ENCODE measurements around the gene SCAPER. TPM values are rescaled to one million over a fixed set of nuclear protein-coding genes. Genes with fewer than 3 reads are reported as not detected.
A peak's percentile ranks its signal among the peaks of the same experiment; 100 is the strongest.
"Not testable (repeated sequence)": the region's sequence is repeated elsewhere in the genome, so short reads cannot be mapped to it uniquely, and the experiment has no call there.

Gene SCAPER
- total RNA-seq, 1 donor from 2014 or later = 10.6 TPM

DNA sequence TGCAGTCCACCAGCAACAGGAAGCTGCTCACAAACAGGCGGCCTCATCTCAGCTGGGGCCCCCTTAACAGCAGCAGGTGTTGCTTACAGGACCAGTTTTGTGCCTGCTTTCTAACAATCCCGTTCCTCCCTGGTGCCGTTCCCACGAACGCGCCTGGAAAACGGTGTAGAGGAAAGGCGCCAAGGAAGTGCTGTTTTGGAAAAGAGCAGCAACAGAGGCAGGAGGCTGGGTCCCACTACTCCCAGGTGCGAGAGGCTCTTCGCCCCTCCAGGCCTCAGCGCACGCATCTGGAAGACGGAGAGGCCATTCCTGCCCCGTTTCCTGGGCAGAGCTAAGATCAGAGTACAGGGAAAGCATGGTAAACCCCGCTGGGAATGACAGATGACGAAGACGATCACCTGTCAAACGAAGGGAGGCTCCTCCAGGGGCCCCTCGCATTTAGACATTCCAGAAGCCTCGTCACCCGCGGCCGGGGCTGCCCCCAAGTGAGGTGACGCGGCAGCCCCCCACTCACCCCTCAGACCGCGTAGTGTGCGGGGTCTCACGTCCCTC lies 603 bp downstream of the SCAPER start:
- DNase-seq = peak; percentile 46

DNA sequence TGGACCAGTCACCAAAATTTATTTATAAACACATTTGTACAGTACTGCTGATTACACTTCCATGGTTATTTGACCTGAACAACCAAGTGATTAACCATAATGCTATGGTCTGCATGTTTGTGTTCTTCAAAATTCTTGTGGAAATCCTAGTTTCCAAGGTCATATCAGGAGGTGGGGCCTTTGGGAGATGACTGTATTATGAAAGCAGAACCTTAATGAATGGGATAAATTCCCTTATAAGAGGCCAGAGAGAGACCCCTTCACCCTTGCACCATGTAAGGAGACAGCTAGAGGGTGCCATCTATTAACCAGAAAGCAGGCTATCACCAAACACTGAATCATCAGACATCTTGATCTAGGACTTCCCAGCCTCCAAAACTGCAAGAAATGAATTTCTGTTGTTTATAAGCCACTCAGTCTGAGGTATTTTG lies 1.9 kb downstream of the SCAPER start:
- peak; percentile 54 for DNase-seq

DNA sequence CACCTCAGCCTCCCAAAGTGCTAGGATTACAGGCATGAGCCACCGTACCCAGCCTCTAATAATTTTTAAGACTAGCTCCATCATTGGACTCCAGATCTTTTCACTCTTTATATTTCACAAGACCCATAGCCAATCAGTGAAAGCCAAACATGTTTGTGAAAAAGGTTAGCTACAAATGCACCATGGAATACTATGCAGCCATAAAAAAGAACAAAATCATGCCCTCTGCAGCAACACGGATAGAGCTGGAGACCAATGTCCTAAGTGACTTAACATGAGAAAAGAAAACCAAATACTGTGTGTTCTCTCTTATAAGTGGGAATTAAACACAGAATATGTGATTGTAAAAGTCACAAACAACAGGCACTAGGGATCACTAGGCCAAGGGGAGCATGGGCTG lies 3.2 kb downstream of the SCAPER start:
- no peak for DNase-seq

DNA sequence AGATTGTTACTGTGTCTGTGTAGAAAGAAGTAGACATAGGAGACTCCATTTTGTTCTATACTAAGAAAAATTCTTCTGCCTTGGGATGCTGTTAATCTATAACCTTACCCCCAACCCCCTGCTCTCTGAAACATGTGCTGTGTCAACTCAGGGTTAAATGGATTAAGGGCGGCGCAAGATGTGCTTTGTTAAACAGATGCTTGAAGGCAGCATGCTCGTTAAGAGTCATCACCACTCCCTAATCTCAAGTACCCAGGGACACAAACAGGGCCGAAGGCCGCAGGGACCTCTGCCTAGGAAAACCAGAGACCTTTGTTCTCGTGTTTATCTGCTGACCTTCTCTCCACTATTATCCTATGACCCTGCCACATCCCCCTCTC lies 5.2 kb downstream of the SCAPER start:
- DNase-seq = not testable (repeated sequence)

DNA sequence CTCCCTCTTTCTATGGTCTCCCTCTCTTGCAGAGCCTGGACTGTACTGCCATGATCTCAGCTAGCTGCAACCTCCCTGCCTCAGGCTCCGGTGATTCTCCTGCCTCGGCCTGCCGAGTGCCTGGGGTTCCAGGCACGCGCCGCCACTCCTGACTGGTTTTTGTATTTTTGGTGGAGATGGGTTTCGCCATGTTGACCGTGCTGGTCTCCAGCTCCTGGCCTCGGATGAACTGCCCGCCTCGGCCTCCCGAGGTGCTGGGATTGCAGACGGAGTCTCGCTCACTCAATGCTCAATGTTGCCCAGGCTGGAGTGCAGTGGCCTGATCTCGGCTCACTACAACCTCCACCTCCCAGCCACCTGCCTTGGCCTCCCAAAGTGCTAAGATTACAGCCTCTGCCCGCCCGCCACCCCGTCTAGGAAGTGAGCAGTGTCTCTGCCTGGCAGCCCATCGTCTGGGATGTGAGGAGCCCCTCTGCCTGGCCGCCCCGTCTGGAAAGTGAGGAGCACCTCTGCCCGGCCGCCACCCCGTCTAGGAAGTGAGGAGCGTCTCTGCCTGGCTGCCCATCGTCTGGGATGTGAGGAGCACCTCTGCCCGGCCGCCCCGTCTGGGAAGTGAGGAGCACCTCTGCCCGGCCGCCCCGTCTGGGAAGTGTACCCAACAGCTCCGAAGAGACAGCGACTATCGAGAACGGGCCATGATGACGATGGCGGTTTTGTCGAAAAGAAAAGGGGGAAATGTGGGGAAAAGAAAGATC lies 5.8 kb downstream of the SCAPER start:
- not testable (repeated sequence) for DNase-seq

DNA sequence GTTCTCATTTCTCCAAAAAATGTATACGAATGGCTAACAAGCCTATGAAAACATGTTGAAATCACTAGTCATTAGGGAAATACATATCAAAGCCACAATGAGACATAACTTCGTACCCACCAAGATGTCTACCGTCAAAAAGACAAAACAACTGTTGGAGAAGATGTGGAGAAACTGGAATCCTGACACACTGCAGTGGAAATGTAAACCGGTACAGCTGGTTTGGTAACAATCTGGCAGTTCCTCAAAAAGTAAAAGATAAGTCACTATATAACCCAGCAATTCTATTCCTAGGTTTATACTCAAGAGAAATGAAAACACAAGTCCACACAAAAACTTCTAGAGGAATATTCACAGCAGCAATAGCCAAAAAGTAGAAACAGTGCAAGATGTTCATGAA lies 7.0 kb downstream of the SCAPER start:
- no peak for DNase-seq

DNA sequence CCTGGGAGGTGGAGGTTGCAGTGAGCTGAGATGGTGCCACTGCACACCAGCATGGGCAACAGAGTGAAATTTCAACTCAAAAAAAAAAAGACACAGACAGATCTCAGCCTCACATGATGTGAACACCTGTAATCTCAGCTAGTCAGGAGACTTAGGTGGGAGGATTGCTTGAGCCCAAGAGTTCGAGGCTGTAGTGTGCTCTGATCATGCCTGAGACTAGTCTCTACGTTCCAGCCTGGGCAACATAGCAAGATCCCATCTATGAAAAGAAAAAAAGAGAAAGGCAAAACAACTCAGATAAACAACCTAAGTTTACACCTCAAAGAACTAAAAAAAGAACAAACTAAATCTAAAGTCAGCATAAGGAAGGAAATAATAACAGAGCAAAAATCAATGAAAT lies 11.0 kb downstream of the SCAPER start:
- DNase-seq = no peak

DNA sequence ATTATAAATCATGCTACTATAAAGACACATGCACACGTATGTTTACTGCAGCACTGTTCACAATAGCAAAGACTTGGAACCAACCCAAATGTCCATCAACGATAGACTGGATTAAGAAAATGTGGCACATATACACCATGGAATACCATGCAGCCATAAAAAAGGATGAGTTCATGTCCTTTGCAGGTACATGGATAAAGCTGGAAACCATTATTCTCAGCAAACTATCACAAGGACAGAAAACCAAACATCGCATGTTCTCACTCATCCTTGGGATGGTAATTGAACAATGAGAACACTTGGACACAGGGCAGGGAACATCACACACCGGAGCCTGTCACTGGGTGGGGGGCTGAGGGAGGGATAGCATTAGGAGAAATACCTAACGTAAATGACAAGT lies 12.3 kb downstream of the SCAPER start:
- DNase-seq = not testable (repeated sequence)

DNA sequence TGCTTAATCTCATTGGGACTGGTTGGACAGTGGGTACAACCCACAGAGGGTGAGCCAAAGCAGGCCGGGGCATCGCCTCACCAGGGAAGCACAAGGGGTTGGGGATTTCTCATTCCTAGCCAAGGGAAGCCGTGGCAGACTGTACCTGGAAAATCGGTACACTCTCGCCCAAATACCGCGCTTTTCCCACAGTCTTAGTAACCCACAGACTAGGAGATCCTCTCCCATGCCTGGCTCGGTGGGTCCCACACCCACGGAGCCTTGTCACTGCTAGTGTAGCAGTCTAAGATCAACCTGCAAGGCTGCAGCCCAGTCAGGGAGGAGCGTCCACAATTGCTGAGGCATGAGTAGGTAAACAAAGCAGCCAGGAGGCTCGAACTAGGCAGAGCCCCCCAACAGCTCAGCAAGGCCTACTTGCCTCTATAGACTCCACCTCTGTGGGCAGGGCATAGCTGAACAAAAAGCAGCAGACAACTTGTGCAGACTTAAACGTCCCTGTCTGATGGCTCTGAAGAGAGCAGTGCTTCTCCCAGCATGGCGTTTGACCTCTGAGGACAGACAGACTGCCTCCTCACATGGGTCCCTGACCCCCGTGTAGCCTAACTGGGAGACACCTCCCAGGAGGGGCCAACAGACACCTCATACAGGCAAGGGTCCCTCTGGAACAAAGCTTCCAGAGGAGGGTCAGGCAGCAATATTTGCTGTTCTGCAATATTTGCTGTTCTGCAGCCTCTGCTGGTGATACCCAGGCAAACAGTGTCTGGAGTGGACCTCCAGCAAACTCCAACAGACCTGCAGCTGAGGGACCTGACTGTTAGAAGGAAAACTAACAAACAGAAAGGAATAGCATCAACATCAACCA lies 17.6 kb downstream of the SCAPER start:
- not testable (repeated sequence) for DNase-seq

DNA sequence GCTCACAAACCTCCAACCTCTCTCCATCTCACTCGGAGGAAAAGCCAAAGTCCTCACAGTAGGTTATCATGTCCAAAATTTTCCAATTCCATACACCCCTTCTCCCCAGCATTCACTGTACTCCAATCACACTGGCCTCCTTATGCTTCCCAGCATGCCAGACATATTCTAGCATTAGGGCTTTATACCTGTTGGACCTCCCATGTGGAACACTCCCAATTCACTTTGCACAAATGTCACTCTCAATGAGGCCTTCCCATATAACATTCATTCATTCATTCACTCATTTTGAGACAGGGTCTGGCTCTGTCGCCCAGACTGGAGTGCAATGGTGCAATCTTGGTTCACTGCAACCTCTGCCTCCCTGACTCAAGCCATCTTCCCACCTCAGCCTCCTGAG lies 19.9 kb downstream of the SCAPER start:
- DNase-seq = no peak

DNA sequence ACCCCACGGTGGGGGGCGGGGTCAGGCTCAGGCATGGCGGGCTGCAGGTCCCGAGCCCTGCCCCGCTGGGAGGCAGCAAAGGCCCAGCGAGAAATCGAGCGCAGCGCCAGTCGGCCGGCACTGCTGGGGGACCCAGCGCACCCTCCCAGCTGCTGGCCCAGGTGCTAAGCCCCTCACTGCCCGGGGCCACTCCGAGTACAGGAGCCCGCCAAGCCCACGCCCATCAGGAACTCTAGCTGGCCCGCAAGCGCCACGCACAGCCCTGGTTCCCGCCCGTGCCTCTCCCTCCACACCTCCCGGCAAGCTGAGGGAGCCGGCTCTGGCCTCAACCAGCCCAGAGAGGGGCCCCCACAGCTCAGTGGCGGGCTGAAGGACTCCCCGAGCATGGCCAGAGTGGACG lies 29.2 kb downstream of the SCAPER start:
- DNase-seq = no peak

DNA sequence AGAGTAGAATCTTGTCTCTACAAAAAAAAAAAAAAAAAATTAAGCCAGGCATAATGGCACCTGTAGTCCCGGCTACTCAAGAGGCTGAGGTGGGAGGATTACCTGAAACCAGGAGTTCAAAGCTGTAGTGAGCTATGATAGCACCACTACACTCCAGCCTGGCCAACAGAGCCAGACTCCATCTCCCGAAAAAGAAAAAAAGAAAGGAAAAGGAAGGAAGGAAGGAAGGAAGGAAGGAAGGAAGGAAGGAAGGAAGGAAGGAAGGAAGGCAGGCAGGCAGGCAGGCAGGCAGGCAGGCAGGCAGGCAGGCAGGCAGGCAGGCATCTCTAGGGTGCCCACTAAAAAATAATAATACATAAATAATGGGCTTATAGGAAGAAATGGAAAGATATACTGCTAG lies 32.1 kb downstream of the SCAPER start:
- DNase-seq = not testable (repeated sequence)

DNA sequence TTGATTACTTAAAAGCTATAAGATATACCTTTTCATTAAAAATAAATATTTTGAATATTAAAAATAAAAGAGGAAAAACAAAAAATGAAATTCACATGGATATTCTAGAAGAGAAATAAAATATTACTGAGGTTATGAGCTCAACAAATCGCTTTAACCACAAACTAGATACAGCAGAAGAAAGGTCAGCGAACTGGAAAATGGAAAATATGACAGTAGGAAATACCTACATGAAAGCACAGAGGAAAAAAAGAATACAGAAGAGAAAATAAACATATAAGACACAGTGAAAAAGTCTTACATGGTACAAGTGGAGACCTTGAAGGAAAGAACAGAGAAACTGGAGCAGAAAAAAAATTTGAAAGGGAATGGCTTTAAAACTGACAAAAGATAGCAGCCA lies 33.2 kb downstream of the SCAPER start:
- no peak for DNase-seq

DNA sequence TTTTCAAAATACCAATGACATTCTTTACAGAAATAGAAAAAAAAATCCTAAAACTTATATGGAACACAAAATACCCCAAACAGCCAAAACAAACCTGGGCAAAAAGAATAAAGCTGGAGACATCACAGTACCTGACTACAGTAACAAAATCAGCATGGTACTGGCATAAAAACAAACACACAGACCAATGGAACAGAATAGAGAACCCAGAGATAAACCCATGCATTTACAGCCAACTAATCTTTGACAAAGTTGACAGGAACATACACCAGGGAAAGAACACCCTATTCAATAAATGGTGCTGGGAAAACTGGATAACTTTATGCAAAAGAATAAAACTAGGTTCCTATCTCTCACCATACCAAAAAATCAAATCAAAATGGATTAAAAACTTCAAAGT lies 36.4 kb downstream of the SCAPER start:
- DNase-seq = no peak

DNA sequence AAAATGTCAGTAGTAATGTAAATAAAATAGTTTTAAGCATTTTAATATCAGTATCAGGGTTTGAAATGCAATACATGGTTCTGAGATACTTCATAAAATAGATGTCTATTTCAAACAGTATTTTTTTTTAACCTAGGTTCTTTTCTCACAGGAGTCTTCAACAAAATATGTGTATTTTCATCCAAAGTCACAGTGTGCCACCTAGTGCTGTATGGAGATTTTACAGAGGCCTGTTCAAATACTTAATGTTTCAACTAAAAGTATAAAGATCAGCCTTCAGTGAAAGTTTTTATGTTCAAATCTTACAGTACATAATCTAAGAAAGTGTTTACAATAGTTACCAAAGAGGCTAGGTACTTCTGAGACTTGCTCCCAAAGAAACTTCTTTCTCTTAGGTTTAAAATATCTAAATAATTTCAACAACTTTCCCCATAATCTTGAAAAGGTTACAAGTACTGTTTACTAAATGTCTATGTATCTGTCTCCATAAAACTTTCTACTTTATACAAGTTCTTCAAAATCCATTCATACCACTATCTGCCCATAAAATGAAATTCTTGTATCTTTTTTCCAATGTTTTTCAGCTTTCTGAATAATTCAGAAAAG lies 38.3 kb downstream of the SCAPER start:
- DNase-seq = peak; percentile 65

DNA sequence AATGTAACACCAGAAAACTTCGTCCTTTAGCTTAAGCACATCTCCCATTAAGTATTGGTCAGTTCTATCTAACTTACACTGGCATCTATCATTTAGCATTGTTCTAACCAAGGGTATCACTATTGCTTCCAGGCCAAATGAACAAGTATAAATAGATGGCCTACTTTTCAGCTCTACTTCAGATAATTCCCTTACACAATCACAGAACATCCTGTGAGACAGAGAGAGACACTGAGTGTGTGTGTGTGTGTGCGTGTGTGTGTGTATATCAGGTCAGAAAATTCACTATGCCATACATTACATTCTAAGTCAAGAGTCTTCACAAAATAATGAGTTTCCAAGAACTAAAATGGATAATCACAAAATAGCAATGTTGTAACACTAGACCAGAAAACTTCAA lies 39.1 kb downstream of the SCAPER start:
- DNase-seq = no peak

DNA sequence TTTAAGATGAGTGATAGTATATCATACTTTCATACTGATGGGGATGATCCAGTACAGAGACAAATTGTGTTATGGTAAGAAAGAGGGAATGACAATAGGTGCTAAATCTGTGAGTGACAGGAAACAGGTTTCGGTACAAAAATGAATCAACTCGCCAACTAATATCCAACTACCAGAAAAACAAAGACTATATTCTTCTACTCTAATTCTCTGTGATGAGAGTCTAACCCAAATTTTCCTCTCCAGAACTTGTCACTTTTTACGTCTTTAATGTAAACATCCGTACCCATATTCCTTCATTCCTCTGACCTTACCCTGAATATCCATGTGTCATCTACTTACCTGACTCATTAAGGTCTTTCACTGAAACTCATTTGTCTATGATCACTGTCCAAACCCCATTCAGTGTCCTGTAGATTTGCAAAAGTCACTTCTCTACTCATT lies 39.6 kb downstream of the SCAPER start:
- DNase-seq = no peak

DNA sequence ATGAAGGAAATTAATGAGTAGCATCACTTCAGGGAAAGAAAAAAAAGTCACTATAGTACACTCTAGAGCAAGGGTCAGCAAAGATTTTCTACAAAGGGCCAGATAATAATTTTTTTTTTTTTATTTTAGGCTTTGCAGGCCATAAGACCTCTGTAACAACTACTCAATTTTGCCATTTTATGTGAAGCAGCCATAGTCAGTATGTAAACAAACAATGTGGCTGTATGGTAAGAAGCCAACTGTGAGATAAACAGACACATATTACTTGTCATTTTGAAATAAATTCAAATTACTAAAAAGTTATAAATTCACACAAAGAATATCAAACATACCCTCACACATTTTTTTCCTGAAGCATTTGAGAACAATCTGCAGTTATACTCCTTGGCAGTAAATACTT lies 40.6 kb downstream of the SCAPER start:
- DNase-seq = no peak

DNA sequence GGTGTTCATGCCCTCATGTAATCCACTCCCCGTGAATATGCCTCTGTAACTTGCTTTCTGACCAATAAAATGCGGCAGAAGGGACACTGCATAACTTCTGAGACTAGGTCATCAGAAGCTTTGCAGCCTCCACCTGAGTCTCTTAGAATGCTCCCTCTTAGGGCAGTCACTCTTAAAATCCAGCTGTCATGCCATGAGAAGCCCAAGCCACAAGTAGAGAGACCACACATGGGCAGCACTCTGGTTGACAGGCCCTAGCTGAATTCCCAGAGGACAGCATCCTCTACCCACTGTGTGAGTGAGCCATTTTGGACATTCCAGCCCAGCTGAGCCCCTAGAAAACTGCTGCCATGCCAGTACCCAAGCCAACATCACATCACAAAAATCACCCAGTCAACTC lies 41.4 kb downstream of the SCAPER start:
- no peak for DNase-seq

DNA sequence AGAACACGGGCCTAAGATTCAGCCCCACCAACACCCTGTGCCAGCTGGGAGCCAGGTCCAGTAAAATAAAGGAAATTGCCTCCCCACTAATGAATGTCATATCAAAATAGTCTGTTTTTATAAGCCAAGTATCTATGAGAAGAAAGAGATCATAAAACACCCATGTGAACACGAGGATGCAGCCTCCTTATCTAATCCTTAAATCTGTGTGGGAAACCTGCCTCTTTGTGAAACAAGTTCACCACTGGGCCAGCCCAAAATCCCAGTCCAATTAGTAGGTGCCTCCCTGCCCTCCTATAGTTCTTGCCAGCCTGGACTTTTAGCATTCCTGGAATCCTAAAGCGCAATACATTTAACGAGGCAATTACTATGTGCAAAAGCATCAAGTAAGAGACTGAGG lies 42.0 kb downstream of the SCAPER start:
- no peak for DNase-seq

DNA sequence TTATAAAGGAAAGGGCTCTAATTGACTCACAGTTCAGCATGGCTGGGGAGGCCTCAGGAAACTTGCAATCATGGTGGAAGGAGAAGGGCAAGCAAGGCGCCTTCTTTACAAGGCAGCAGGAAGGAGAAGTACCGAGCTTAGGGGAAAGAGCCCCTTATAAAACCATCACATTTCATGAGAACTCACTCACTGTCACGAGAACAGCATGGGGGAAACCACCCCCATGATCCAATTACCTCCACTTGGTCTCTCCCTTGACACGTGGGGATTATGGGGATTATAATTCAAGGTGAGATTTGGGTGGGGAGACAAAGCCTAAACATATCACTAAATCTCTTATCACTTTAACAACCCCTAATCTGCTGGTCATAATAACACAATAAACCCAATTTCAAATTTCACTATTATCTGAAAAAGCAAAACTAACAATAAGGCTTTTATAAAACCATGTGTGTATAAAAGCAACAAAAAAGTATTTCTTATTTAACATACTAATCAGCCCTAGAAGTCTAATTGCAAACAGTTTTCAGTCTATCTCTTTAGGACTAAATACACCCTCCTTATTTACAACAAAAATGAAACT lies 43.2 kb downstream of the SCAPER start:
- DNase-seq = no peak

DNA sequence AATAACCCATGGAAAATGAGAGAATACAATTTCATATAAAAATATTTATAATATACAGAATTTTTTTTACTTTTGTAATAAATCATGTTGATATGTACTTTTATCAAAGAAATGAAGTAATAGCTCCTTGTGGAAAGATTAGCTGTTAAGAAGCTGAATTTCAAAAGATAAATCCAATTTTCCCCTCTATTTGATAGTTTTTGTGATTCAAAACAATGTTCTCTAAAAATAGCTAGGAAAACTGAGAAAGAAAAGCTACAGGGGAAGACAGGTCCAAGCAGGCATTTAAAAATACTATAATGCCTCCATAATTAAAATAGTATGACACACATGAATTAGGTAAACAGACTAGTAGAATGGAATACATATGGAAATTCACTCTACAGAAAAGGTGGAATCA lies 44.9 kb downstream of the SCAPER start:
- no peak for DNase-seq

DNA sequence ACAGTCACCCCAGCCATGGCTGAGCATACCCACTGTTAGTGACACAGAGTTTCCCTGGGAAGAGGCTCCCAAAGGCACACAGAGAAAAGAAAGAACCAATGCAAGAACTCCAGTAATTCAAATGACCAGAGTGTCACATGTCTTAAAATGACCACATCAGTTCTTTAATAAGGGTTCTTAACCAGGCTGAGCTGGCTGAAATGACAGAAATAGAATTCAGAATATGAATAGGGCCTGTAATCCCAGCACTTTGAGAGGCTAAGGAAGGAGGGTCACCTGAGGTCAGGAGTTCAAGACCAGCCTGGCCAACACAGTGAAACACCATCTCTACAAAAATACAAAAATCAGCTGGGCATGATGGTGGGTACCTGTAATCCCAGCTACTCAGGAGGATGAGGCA lies 54.8 kb downstream of the SCAPER start:
- not testable (repeated sequence) for DNase-seq

All from dermis blood vessel endothelial cell (primary cell).